ENCODE results near the gene MRPS24.
"Not testable (repeated sequence)": the region's sequence is repeated elsewhere in the genome, so short reads cannot be mapped to it uniquely, and the experiment has no call there.

MRPS24 gene

DNA sequence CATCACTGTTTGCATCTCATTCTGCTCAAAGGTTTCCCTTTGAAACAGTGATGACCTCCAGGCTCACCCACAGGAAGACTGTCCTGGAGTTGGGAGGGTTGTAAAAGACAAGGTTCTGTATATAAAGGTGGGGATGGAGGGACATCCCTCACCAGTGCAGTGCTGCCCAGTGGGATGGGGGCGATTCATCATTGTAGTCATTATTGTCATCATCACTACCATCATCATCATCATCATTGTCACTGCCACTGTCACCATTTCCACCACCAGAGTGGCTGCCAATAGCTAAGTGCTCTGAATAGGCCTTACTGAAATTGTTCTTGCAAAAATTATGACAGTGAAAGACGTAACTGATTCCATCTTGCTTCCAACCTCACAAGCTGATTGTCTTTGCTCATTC is 24.7 kb downstream of the MRPS24 start:
- H3K4me3 ChIP-seq (ENCODE audit: control insufficient read depth, low read depth, low read length) = no peak overlapping the region
- DNase-seq (ENCODE audit: low read depth) = no peak
- TF ChIP-seq, protein P1, sequence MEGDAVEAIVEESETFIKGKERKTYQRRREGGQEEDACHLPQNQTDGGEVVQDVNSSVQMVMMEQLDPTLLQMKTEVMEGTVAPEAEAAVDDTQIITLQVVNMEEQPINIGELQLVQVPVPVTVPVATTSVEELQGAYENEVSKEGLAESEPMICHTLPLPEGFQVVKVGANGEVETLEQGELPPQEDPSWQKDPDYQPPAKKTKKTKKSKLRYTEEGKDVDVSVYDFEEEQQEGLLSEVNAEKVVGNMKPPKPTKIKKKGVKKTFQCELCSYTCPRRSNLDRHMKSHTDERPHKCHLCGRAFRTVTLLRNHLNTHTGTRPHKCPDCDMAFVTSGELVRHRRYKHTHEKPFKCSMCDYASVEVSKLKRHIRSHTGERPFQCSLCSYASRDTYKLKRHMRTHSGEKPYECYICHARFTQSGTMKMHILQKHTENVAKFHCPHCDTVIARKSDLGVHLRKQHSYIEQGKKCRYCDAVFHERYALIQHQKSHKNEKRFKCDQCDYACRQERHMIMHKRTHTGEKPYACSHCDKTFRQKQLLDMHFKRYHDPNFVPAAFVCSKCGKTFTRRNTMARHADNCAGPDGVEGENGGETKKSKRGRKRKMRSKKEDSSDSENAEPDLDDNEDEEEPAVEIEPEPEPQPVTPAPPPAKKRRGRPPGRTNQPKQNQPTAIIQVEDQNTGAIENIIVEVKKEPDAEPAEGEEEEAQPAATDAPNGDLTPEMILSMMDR (IDR thresholded peaks at IDR 0.05; ENCODE audit: control insufficient read depth, insufficient read depth, low read depth, low read length, missing control alignments) = no peak

DNA sequence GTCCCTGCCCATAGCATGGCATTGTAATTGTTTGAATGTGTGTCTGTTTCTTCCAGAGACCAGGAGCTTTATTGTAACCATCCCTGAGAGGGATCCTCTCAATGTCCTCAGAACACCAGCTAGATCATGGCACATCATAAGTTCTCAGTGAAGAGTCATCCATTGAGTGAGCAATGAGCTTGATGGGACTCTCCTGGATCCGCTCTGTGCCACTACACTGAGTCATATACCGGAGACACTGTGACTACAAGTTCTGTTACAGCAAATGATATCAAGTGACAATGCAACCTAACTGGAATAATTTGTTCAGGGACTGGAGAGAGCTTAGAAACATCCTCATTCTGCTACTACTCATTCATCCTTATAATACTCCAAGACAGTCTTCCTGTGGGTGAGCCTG is 25.1 kb downstream of the MRPS24 start:
- no peak overlapping the region for H3K4me3 ChIP-seq (ENCODE audit: control insufficient read depth, low read depth, low read length)
- DNase-seq (ENCODE audit: low read depth) = no peak
- TF ChIP-seq, protein P1 (IDR thresholded peaks at IDR 0.05; ENCODE audit: control insufficient read depth, insufficient read depth, low read depth, low read length, missing control alignments) = no peak

DNA sequence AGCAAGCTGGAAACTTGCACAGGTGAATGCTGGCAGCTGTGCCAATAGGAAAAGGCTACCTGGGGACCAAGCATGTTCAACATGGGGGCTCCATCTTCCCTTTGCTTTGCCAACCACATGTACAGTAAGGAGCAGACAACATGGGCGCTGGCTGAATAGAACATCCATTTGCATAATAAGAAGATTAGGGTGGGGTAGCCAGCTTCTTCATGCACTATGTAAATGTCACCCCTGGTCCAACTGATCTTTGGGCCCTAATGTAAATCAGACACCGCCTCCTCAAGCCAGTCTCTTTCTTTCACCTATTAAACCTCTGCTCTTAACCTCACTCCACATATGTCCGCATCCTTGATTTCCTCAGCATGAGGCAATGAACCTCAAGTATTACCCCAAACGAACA is 26.0 kb downstream of the MRPS24 start:
- no peak overlapping the region for H3K4me3 ChIP-seq (ENCODE audit: control insufficient read depth, low read depth, low read length)
- DNase-seq (ENCODE audit: low read depth) = no peak
- TF ChIP-seq, protein P1 (IDR thresholded peaks at IDR 0.05; ENCODE audit: control insufficient read depth, insufficient read depth, low read depth, low read length, missing control alignments) = no peak

DNA sequence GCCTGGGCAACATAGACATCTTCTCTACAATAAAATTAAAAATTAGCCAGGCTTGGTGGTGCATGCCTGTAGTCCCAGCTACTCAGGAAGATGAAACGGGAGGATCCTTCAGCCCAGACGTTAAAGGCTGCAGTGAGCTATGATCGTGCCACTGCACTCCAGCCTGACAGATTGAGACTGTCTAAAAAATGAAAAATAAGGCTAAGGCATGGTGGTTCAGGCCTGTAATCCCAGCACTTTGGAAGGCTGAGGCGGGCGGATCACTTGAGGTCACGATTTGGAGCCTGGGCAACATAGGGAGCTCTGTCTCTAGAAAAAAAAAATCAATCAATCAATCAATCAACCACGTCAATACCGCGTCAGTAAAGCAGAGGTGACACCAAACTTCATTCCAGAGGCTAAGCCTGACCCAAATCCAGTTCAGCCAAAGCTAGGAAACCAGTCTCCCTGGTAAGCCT is 31.1 kb downstream of the MRPS24 start:
- no peak overlapping the region for H3K4me3 ChIP-seq (ENCODE audit: control insufficient read depth, low read depth, low read length)
- no peak for DNase-seq (ENCODE audit: low read depth)
- TF ChIP-seq, protein P1 (IDR thresholded peaks at IDR 0.05; ENCODE audit: control insufficient read depth, insufficient read depth, low read depth, low read length, missing control alignments) = no peak

DNA sequence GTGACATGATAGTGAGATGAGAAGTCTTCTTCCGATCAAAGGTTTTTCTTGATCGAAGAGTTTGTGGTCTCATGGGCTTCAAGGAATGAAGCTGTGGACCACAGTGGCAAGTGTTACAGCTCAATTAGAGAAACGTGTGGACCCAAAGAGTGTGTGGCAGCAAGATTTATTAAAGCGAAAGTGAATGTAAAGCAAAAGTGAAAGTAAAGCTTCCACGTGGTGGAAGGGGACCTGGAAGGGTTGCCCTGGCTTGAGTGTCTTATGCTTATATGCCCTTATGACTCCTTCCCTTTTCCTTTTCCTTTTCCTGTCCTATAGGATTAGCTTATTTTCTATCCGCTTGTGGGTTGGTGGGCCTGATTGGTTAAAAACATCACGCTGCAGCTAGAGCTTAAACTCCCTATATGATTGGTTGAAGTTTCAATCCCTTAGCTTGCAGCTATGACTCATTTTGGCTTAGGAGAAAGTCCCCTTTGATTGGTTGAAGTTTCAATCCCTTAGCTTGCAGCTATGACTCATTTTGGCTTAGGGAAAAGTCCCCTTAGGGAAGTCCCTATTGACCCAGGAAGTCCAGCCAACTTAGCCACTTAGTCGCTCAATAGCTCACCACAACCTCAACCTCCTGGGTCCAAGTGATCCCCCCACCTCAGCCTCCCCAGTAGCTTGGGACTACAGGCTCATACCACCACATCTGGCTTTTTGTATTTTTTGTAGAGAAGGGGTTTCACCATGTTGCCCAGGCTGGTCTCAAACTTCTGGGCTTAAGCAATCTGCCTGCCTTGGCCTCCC is 34.7 kb downstream of the MRPS24 start:
- DNase-seq (ENCODE audit: low read depth) = no peak
- TF ChIP-seq, protein P1 (IDR thresholded peaks at IDR 0.05; ENCODE audit: control insufficient read depth, insufficient read depth, low read depth, low read length, missing control alignments) = no peak
- no peak overlapping the region for H3K4me3 ChIP-seq (ENCODE audit: control insufficient read depth, low read depth, low read length)

DNA sequence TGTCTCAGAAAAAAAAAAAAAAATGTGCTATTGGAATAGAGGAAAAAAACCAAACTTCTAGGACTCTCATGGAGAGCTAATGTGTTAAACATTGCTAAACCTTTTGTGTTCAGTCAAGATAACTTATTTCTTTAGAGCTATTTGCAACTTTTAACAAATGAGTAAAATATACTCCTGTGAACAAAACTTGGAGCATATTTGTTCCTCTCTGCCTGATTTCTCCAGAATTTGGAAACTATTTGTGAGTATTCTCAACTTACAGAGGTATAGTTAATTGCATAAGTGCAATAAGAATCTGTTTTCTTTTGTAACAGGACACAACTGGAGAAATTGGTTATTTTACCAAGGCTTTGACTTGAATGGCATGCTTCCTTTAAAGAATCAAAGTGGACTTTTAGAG is 38.4 kb downstream of the MRPS24 start:
- not testable (repeated sequence) for H3K4me3 ChIP-seq (ENCODE audit: control insufficient read depth, low read depth, low read length); DNase-seq (ENCODE audit: low read depth)

DNA sequence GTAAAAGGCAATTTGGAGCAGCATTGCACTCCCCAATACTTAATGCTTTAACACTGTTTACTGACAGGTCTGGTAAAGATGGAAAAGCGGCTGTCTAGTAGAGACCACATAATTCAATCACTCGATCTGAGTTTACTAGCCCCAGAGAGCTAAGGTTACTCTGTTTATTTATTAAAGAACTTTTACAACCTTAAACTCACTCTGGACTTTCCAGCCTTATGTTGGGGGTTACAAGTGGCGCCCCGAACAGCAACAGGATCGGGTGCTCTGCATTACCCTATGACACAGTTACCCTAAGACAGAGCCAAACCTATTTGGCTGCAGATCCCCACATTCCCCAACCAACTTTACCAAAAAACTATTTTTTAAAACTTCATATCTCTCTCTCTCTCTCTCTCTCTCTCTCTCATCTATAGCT is 43.9 kb downstream of the MRPS24 start:
- DNase-seq (ENCODE audit: low read depth) = no peak
- no peak overlapping the region for H3K4me3 ChIP-seq (ENCODE audit: control insufficient read depth, low read depth, low read length)

More for the DNA sequence above, 43.9 kb downstream of the MRPS24 start:
- TF ChIP-seq, protein P1 (IDR thresholded peaks at IDR 0.05; ENCODE audit: control insufficient read depth, insufficient read depth, low read depth, low read length, missing control alignments) = no peak
